ENCODE results near the gene PCDHB13. TPM values are rescaled to one million over a fixed set of nuclear protein-coding genes. Genes with fewer than 3 reads are reported as not detected.
"Not testable (repeated sequence)": the region's sequence is repeated elsewhere in the genome, so short reads cannot be mapped to it uniquely, and the experiment has no call there.

Gene PCDHB13
- not detected for total RNA-seq

DNA sequence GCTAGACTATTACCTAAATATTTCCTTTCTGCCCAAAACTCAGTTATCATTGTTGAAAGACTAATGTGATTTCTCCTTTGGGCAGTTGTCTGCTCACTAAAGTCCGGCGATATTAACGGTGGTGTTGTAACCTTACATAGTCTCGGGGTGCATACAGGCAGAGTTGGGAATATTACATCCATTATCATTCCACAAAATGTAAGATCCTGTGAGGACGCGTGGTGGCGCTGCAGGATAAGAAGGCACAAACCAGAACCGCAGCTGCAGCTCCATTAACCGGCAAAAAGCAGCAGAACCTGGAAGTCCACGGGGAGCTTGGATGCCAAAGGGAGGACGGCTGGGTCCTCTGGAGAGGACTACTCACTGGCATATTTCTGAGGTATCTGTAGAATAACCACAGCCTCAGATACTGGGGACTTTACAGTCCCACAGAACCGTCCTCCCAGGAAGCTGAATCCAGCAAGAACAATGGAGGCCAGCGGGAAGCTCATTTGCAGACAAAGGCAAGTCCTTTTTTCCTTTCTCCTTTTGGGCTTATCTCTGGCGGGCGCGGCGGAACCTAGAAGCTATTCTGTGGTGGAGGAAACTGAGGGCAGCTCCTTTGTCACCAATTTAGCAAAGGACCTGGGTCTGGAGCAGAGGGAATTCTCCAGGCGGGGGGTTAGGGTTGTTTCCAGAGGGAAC is at the start of gene PCDHB13:
TSS of gene PCDHB13 (plus strand) at position 264 of the 684 bp plus-strand sequence. CDS start at position 469, 205 bp downstream.
- not testable (repeated sequence) for H3K4me3 ChIP-seq (ENCODE audit: low read length); H3K4me1 ChIP-seq (ENCODE audit: insufficient read depth, low read length); H3K9me3 ChIP-seq (ENCODE audit: low read depth, low read length)
- peaks cover 32% of the 10 kb centered on the region for H3K27me3 ChIP-seq (ENCODE audit: insufficient read depth, low read length)

- no peak within 1 kb of the TSS for H3K4me3 ChIP-seq (ENCODE audit: low read length)
Observed at GRCh38 chr5:141172381-141173204, 41.1 kb upstream of the PCDHB13 start, which contains the start of gene PCDHB7. PCDHB7 (plus strand) TSS chr5:141172644; CDS start chr5:141172836, 192 bp downstream.

DNA sequence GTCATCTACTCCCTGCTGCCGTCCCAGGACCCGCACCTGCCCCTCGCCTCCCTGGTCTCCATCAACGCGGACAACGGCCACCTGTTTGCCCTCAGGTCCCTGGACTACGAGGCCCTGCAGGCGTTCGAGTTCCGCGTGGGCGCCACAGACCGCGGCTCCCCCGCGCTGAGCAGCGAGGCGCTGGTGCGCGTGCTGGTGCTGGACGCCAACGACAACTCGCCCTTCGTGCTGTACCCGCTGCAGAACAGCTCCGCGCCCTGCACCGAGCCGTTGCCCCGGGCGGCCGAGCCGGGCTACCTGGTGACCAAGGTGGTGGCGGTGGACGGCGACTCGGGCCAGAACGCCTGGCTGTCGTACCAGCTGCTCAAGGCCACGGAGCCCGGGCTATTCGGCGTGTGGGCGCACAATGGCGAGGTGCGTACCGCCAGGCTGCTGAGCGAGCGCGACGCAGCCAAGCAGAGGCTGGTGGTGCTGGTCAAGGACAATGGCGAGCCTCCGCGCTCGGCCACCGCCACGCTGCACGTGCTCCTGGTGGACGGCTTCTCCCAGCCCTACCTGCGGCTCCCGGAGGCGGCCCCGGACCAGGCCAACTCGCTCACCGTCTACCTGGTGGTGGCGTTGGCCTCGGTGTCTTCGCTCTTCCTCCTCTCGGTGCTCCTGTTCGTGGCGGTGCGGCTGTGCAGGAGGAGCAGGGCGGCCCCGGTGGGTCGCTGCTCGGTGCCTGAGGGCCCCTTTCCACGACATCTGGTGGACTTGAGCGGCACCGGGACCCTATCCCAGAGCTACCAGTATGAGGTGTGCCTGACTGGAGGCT is 39.2 kb upstream of the PCDHB13 start:
- H3K4me1 ChIP-seq (ENCODE audit: insufficient read depth, low read length); H3K9me3 ChIP-seq (ENCODE audit: low read depth, low read length); H3K4me3 ChIP-seq (ENCODE audit: low read length): not testable (repeated sequence)
- H3K27me3 ChIP-seq (ENCODE audit: insufficient read depth, low read length), result peaks cover 38% of the 10 kb centered on the region

More at GRCh38 chr5:141172381-141173204, 41.1 kb upstream of the PCDHB13 start, which contains the start of gene PCDHB7:
- Histone ChIP-seq H3K9me3 (ENCODE audit: low read depth, low read length) (no peaks in the 10 kb centered on the region), H3K27me3 (ENCODE audit: insufficient read depth, low read length) (peaks cover 31% of the 10 kb centered on the region), H3K4me1 (ENCODE audit: insufficient read depth, low read length) (no peaks in the 10 kb centered on the region)

DNA sequence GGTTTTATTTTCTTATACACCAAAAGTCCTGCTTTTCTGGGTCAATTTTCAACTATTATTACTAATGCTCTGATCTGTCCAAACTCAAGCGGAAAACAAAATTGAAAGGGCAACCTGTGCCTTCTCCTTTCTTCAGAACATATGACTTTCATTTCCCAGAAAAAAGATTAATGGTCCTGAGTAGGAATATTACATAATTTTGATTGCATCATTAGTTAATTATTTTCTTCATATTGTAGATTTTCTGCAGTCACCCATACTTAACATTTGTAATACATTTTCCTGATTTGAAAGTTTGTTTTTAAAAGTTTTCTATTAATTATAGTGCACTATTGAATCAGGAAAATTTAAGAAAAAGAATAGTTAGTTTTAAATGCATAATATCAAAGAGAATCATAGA is 37.8 kb upstream of the PCDHB13 start:
- Histone ChIP-seq H3K4me1 (ENCODE audit: insufficient read depth, low read length) (no peaks in the 10 kb centered on the region), H3K4me3 (ENCODE audit: low read length) (no peak overlapping the region), H3K27me3 (ENCODE audit: insufficient read depth, low read length) (peaks cover 34% of the 10 kb centered on the region), H3K9me3 (ENCODE audit: low read depth, low read length) (no peaks in the 10 kb centered on the region)

DNA sequence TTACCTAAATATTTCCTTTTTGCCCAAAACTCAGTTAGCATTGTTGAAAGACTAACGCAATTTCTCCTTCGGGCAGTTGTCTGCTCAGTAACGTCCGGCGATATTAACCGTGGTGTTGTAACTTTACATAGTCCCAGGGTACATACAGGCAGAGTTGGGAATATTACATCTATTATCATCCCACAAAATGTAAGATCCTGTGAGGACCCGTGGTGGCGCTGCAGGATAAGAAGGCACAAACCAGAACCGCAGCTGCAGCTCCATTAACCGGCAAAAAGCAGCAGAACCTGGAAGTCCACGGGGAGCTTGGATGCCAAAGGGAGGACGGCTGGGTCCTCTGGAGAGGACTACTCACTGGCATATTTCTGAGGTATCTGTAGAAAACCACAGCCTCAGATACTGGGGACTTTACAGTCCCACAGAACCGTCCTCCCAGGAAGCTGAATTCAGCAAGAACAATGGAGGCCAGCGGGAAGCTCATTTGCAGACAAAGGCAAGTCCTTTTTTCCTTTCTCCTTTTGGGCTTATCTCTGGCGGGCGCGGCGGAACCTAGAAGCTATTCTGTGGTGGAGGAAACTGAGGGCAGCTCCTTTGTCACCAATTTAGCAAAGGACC is 36.0 kb upstream of the PCDHB13 start, which contains the start of gene PCDHB8:
TSS of gene PCDHB8 (plus strand) at position 214 of the 615 bp plus-strand sequence. CDS start at position 459, 245 bp downstream.
- H3K4me3 ChIP-seq (ENCODE audit: low read length); H3K9me3 ChIP-seq (ENCODE audit: low read depth, low read length); H3K4me1 ChIP-seq (ENCODE audit: insufficient read depth, low read length): not testable (repeated sequence)
- H3K27me3 ChIP-seq (ENCODE audit: insufficient read depth, low read length), result peaks cover 47% of the 10 kb centered on the region

DNA sequence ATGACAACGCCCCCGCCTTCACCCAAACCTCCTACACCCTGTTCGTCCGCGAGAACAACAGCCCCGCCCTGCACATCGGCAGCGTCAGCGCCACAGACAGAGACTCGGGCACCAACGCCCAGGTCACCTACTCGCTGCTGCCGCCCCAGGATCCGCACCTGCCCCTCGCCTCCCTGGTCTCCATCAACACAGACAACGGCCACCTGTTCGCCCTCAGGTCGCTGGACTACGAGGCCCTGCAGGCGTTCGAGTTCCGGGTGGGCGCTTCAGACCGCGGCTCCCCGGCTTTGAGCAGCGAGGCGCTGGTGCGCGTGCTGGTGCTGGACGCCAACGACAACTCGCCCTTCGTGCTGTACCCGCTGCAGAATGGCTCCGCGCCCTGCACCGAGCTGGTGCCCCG is 34.3 kb upstream of the PCDHB13 start:
- H3K4me1 ChIP-seq (ENCODE audit: insufficient read depth, low read length); H3K9me3 ChIP-seq (ENCODE audit: low read depth, low read length); H3K4me3 ChIP-seq (ENCODE audit: low read length): not testable (repeated sequence)
- peaks cover 50% of the 10 kb centered on the region for H3K27me3 ChIP-seq (ENCODE audit: insufficient read depth, low read length)

- H3K4me3 ChIP-seq (ENCODE audit: low read length); H3K9me3 ChIP-seq (ENCODE audit: low read depth, low read length); H3K4me1 ChIP-seq (ENCODE audit: insufficient read depth, low read length): not testable (repeated sequence)
- H3K27me3 ChIP-seq (ENCODE audit: insufficient read depth, low read length), result peaks cover 50% of the 10 kb centered on the region
Observed at GRCh38 chr5:141179876-141180275, 33.8 kb upstream of the PCDHB13 start.

- H3K9me3 ChIP-seq (ENCODE audit: low read depth, low read length), result no peaks in the 10 kb centered on the region
- no peaks in the 10 kb centered on the region for H3K4me1 ChIP-seq (ENCODE audit: insufficient read depth, low read length)
- no peak overlapping the region for H3K4me3 ChIP-seq (ENCODE audit: low read length)
- peaks cover 48% of the 10 kb centered on the region for H3K27me3 ChIP-seq (ENCODE audit: insufficient read depth, low read length)
Observed at GRCh38 chr5:141180313-141180712, 33.4 kb upstream of the PCDHB13 start.

- H3K27me3 ChIP-seq (ENCODE audit: insufficient read depth, low read length), result peaks cover 34% of the 10 kb centered on the region
- H3K4me1 ChIP-seq (ENCODE audit: insufficient read depth, low read length), result no peaks in the 10 kb centered on the region
- H3K4me3 ChIP-seq (ENCODE audit: low read length), result no peak within 1 kb of the TSS
- H3K9me3 ChIP-seq (ENCODE audit: low read depth, low read length), result no peaks in the 10 kb centered on the region
Observed at GRCh38 chr5:141182248-141182647, 31.5 kb upstream of the PCDHB13 start, which contains the start of gene PCDHB16. PCDHB16 (plus strand) TSS chr5:141182387; CDS start chr5:141182560, 173 bp downstream.

- not testable (repeated sequence) for H3K4me3 ChIP-seq (ENCODE audit: low read length); H3K9me3 ChIP-seq (ENCODE audit: low read depth, low read length); H3K4me1 ChIP-seq (ENCODE audit: insufficient read depth, low read length)
- H3K27me3 ChIP-seq (ENCODE audit: insufficient read depth, low read length), result peaks cover 28% of the 10 kb centered on the region
Observed at GRCh38 chr5:141184117-141184855, 29.4 kb upstream of the PCDHB13 start.

DNA sequence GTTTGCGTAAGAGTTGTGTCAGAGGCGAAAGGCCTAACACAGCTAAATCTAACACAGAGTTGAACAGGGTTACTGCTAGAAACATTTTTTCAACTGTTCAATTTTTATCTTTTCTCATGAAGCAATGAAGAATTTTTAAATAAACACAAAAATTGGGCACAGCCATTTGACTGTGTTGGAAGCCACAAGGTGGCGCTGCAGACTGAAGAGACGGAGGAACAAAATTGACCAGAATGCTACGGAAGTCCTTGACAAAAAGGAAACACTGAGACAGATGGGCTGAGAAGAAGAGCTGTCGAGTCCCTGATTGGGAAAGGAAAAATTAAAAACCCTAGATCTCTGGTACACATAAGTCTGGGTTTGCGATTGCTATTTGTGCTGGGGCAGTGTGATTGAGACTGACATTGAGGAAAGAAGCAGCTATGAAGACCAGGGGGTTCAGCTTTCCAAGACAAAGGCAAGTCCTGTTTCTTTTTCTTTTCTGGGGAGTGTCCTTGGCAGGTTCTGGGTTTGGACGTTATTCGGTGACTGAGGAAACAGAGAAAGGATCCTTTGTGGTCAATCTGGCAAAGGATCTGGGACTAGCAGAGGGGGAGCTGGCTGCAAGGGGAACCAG is 26.7 kb upstream of the PCDHB13 start, which contains the start of gene PCDHB9:
TSS of gene PCDHB9 (plus strand) at position 265 of the 616 bp plus-strand sequence. CDS start at position 423, 158 bp downstream.
- Histone ChIP-seq H3K4me1 (ENCODE audit: insufficient read depth, low read length) (no peaks in the 10 kb centered on the region), H3K4me3 (ENCODE audit: low read length) (no peak within 1 kb of the TSS), H3K9me3 (ENCODE audit: low read depth, low read length) (no peaks in the 10 kb centered on the region), H3K27me3 (ENCODE audit: insufficient read depth, low read length) (peaks cover 39% of the 10 kb centered on the region)

DNA sequence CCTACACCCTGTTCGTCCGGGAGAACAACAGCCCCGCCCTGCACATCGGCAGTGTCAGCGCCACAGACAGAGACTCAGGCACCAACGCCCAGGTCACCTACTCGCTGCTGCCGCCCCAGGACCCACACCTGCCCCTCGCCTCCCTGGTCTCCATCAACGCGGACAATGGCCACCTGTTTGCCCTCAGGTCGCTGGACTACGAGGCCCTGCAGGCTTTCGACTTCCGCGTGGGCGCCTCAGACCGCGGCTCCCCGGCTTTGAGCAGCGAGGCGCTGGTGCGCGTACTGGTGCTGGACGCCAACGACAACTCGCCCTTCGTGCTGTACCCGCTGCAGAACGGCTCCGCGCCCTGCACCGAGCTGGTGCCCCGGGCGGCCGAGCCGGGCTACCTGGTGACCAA is 25.0 kb upstream of the PCDHB13 start:
- peaks cover 34% of the 10 kb centered on the region for H3K27me3 ChIP-seq (ENCODE audit: insufficient read depth, low read length)
- not testable (repeated sequence) for H3K9me3 ChIP-seq (ENCODE audit: low read depth, low read length); H3K4me3 ChIP-seq (ENCODE audit: low read length); H3K4me1 ChIP-seq (ENCODE audit: insufficient read depth, low read length)

DNA sequence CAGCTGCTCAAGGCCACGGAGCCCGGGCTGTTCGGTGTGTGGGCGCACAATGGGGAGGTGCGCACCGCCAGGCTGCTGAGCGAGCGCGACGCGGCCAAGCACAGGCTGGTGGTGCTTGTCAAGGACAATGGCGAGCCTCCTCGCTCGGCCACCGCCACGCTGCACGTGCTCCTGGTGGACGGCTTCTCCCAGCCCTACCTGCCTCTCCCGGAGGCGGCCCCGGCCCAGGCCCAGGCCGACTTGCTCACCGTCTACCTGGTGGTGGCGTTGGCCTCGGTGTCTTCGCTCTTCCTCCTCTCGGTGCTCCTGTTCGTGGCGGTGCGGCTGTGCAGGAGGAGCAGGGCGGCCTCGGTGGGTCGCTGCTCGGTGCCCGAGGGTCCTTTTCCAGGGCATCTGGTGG is 24.6 kb upstream of the PCDHB13 start:
- H3K4me3 ChIP-seq (ENCODE audit: low read length); H3K4me1 ChIP-seq (ENCODE audit: insufficient read depth, low read length); H3K9me3 ChIP-seq (ENCODE audit: low read depth, low read length): not testable (repeated sequence)
- peaks cover 34% of the 10 kb centered on the region for H3K27me3 ChIP-seq (ENCODE audit: insufficient read depth, low read length)

All from mononuclear cell (primary cell).